NT2/D1 (cell line): ENCODE measurements around the gene GMEB2.

Experiments
- YY1 ChIP-seq: IDR thresholded peaks from 2 replicates; pipeline ENCODE4 v1.6.1; 2011; ENCODE audit not compliant: insufficient read length, insufficient read depth
- ZNF274 ChIP-seq: IDR thresholded peaks from 2 replicates; pipeline ENCODE4 v1.6.1; 2011; ENCODE audit warnings: mild to moderate bottlenecking, low read depth, low read length

GRCh38 chr20:63580796-63581461 lies 46.0 kb downstream of the GMEB2 start:
- TF ChIP-seq YY1: no peak
- no peak for TF ChIP-seq ZNF274
